ENCODE measurements around the gene OSBP.
A peak's percentile ranks its signal among the peaks of the same experiment; 100 is the strongest.
"Not testable (repeated sequence)": the region's sequence is repeated elsewhere in the genome, so short reads cannot be mapped to it uniquely, and the experiment has no call there.

Gene OSBP

GRCh38 chr11:59551659-59552521, 63.7 kb downstream of the OSBP start:
- peak; percentile 76 for DNase-seq (ENCODE audit: low spot score)

DNA sequence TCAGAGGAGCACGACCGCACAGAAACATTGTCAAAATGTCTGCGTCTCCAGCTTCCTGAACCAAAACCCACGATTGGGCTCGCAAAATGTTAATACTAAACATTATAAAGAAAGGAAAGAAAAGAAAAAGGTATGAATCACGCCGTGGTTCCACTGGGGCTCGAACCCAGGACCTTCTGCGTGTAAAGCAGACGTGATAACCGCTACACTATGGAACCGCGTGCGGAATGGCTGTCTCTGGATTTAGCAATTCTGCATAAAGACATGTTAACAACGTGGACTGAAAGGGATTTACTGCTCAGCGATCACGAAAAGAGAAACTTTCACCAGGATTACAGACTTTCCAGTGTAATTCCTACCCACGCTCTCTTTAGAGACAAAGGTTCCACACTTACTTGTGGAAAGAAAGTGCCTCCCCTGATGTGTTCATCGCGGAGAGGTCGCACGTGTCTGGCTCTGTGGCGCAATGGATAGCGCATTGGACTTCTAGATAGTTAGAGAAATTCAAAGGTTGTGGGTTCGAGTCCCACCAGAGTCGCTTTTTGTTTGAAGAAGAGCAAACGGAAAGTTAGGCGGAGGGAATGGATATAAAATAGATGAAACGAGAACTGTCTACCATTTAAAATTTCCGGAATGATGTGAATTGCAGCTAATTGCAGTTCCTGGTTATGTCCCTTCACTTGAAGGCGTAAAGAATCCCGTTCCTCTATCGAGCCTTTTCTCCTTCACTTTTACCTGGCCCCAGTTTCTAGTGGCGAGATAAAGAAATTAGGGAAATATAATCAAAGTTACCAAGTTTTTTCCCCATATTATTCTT, 64.5 kb downstream of the OSBP start:
- DNase-seq (ENCODE audit: low spot score): peak; percentile 89

GRCh38 chr11:59550368-59550841, 65.2 kb downstream of the OSBP start:
- peak; percentile 95 for DNase-seq (ENCODE audit: low spot score)

- DNase-seq (ENCODE audit: low spot score): no peak
Measured at GRCh38 chr11:59548309-59548656, 67.3 kb downstream of the OSBP start.

- DNase-seq (ENCODE audit: low spot score): not testable (repeated sequence)
Measured at GRCh38 chr11:59547605-59548308, 67.8 kb downstream of the OSBP start.

GRCh38 chr11:59545179-59546020, 70.2 kb downstream of the OSBP start:
- peak; percentile 71 for DNase-seq (ENCODE audit: low spot score)

- DNase-seq (ENCODE audit: low spot score): no peak
Measured at GRCh38 chr11:59544869-59545178, 70.8 kb downstream of the OSBP start.

DNA sequence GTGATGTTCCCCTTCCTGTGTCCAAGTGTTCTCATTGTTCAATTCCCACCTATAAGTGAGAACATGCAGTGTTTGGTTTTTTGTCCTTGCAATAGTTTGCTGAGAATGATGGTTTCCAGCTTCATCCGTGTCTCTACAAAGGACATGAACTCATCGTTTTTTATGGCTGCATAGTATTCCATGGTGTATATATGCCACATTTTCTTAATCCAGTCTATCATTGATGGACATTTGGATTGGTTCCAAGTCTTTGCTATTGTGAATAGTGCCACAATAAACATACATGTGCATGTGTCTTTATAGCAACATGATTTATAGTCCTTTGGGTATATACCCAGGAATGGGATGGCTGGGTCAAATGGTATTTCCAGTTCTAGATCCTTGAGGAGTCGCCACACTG, 71.9 kb downstream of the OSBP start:
- not testable (repeated sequence) for DNase-seq (ENCODE audit: low spot score)

DNA sequence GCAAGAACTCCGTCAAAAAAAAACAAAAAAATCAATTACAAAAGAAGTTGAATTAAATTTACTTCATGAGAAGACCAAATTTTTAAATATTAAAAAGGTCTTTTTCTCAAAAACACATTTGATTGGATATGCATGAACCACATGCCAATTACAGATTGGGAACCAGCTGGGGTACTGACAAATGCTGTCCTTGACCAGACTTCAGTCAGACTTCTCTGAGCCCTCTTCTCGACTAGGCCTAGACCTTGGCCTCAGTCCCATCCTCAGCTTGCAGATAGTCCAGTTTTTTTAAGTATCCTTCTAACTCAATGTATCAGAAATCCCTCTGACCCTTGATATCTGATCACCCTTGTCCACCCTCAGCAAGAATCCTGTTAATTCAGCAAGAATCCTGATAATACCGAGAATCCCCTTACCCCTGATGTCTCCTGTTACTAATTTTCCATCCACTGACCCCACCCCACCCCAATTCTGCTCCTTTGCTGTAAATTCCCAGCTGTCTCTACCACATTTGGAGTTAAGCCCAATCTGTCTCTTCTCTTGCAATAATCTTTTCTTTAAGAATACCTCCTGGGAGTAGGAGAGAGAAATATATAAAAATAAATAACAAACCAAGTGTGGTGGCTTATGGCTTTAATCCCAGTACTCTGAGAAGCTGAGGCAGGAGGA, 73.3 kb downstream of the OSBP start:
- no peak for DNase-seq (ENCODE audit: low spot score)

- DNase-seq (ENCODE audit: low spot score): no peak
Measured at GRCh38 chr11:59534676-59535075, 80.9 kb downstream of the OSBP start.

GRCh38 chr11:59532620-59533019, 83.0 kb downstream of the OSBP start:
- DNase-seq (ENCODE audit: low spot score): no peak

DNA sequence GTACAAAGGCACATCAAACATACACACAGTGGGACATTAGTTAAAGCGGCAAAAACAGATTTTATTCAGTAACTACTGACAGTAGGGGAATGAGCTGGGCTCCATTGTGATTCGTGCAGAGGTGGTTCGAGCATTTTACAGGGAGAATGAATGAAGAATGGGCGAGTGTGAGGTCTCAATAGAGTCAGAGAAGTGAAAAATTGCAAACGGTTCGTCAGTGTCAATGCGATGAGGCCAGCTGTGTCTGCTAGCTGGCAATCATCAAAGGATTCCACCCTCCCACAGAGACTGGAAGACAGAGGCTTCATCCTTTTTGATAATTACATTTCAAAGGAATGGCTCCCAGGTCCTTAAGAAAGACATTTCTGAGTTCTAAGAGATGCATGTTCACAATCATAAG, 86.9 kb downstream of the OSBP start:
- DNase-seq (ENCODE audit: low spot score): no peak
